Upper lobe of right lung (tissue), 1 donor: ENCODE measurements around the gene FAM180A. TPM values are rescaled to one million over a fixed set of nuclear protein-coding genes. Genes with fewer than 3 reads are reported as not detected.

ENCODE experiments used
- ATAC-seq: fragments of 200-7000 bp; cut with Tn5 transposase; one replicate; pipeline ENCODE4 v1.9.1; 2020; ENCODE audit warnings: mild to moderate bottlenecking, moderate library complexity
- DNase-seq: peaks from one replicate; pipeline ENCODE4 v3.0.0-alpha.2; 2020
- H3K27ac ChIP-seq: fragments of 200-600 bp; one replicate; pipeline ENCODE4 v1.8.0; 2022
- H3K27me3 ChIP-seq: fragments of 200-600 bp; one replicate; pipeline ENCODE4 v1.8.0; 2022; ENCODE audit warnings: mild to moderate bottlenecking
- H3K36me3 ChIP-seq: fragments of 200-600 bp; one replicate; pipeline ENCODE4 v1.8.0; 2022
- H3K4me1 ChIP-seq: fragments of 200-600 bp; one replicate; pipeline ENCODE4 v1.8.0; 2022
- H3K4me3 ChIP-seq: fragments of 200-600 bp; one replicate; pipeline ENCODE4 v1.8.0; 2022; ENCODE audit warnings: mild to moderate bottlenecking
- H3K9me3 ChIP-seq: fragments of 200-600 bp; one replicate; pipeline ENCODE4 v1.8.0; 2022
- intact Hi-C: fragments of 100-400 bp; cut with DNase I; formaldehyde crosslinking; loops from one replicate; pipeline ENCODE4 v1.11.0; 2022
- total RNA-seq: library from RNA; stranded (reverse); fragmentation: NEBNext Ultra II Directional; extraction: Animal tissue kit (Norgen Biotek cat#: 25700); gene quantifications from one replicate; pipeline ENCODE4 v1.2.1, GENCODE V29; 2021
- TF ChIP-seq, protein P1 (sequence below): fragments of 200-600 bp; IDR thresholded peaks from one replicate; pipeline ENCODE4 v1.8.0; 2022; ENCODE audit warnings: antibody characterized with exemption
- donor health status: DM: no; HTN: yes; CAD: no; lungs with severe emphysema.

Gene FAM180A
- total RNA-seq, 1 donor from 2014 or later, result 6.8 TPM

DNA sequence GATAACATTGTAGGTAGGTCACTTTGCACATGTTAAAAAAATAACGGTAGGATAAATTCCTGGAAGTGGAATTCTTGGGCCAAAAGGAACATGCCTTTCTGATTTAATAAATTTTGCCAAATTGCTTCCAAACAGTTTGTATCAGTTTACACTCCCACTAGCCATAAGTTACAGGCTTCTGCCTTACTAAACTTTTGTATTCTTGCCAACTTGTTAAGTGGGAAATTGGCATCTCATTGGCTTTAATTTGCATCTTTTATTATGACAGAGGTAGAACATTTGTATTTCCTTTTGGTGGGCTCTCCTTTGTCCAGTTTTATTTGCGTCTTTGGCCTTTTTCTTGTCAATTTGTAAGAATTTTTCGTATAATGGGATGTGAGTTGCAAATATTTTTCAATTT lies 38.3 kb upstream of the FAM180A start:
- ATAC-seq (no peak), DNase-seq (no peak)
- Histone ChIP-seq H3K9me3 (no peaks in the 10 kb centered on the region), H3K4me1 (peaks cover 4% of the 10 kb centered on the region), H3K27ac (no peak overlapping the region), H3K36me3 (no peaks in the 10 kb centered on the region), H3K4me3 (no peak overlapping the region), H3K27me3 (no peaks in the 10 kb centered on the region)
- intact Hi-C loops, result no loop called here
- TF ChIP-seq, protein P1, sequence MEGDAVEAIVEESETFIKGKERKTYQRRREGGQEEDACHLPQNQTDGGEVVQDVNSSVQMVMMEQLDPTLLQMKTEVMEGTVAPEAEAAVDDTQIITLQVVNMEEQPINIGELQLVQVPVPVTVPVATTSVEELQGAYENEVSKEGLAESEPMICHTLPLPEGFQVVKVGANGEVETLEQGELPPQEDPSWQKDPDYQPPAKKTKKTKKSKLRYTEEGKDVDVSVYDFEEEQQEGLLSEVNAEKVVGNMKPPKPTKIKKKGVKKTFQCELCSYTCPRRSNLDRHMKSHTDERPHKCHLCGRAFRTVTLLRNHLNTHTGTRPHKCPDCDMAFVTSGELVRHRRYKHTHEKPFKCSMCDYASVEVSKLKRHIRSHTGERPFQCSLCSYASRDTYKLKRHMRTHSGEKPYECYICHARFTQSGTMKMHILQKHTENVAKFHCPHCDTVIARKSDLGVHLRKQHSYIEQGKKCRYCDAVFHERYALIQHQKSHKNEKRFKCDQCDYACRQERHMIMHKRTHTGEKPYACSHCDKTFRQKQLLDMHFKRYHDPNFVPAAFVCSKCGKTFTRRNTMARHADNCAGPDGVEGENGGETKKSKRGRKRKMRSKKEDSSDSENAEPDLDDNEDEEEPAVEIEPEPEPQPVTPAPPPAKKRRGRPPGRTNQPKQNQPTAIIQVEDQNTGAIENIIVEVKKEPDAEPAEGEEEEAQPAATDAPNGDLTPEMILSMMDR, result no peak

DNA sequence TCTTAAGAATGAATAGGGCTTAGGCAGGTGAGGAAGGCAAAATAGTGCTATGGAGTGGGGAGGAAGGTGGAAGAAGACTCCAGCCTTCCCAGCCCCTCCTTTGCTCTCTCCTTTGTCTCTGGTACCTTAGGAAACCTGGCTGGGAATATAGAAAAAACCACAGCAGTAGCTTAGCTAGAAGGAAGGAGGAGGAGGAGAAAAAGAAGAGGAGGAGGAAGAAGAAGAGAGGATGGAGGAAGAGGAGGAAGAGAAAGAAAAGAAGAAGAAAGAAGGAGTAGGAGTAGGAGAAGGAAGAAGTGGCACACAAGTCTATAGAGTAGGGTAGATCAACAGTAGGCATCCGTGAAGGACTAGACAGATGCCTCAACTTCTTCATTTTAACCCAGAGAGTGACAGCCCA lies 36.5 kb upstream of the FAM180A start:
- no peaks in the 10 kb centered on the region for H3K27me3 ChIP-seq
- TF ChIP-seq, protein P1, result no peak
- DNase-seq (no peak), ATAC-seq (no peak)
- no peaks in the 10 kb centered on the region for H3K9me3 ChIP-seq
- no peak overlapping the region for H3K27ac ChIP-seq
- intact Hi-C loops, result no loop called here
- H3K36me3 ChIP-seq, result no peaks in the 10 kb centered on the region
- no peaks in the 10 kb centered on the region for H3K4me1 ChIP-seq
- no peak overlapping the region for H3K4me3 ChIP-seq

DNA sequence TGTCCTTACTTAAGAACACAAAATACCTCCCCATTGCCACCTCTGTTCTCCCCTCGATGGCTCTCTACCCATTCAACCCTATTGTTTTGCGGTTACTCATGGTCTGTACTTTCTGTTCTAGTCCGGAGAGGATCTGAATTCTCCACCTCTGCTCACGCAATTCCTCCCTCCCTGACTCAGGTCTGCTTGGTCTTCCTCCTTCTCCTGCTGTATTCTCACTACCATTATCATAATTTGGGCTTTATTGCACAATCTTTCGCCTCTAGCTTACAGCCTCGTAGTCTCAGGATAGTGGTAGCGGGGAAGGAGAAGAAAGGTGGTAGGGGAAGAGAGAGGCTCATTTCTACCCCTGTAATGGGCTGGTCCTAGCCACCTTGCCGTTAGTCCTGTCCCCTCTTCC lies 35.4 kb upstream of the FAM180A start:
- H3K27ac ChIP-seq, result no peak overlapping the region
- no peaks in the 10 kb centered on the region for H3K27me3 ChIP-seq
- H3K9me3 ChIP-seq, result no peaks in the 10 kb centered on the region
- DNase-seq, result no peak
- ATAC-seq, result no peak
- TF ChIP-seq, protein P1, result no peak
- H3K36me3 ChIP-seq, result no peaks in the 10 kb centered on the region
- H3K4me3 ChIP-seq, result no peak overlapping the region
- H3K4me1 ChIP-seq, result no peaks in the 10 kb centered on the region
- intact Hi-C loops, result no loop called here

DNA sequence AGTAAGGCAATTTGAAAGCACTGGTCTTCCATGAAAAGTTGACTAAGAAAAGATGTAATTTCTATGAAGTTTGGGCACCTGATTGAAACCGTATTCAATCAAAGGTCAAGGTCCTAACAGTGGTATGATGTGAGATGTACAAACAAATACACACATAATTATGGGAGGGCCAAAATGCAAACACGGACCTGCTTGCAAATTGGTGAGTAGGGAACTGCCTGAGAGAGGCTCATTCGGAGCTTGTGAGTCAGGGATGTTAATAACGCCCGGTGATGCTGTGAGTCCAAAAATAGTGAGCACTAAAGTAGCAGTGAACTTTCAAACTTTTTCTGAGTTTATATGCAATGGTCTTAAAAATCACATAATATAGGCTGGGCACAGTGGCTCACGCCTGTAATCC lies 34.2 kb upstream of the FAM180A start:
- Histone ChIP-seq H3K9me3 (no peaks in the 10 kb centered on the region), H3K36me3 (no peaks in the 10 kb centered on the region), H3K4me1 (no peaks in the 10 kb centered on the region), H3K27ac (no peak overlapping the region), H3K27me3 (no peaks in the 10 kb centered on the region), H3K4me3 (no peak overlapping the region)
- DNase-seq, result no peak
- ATAC-seq, result no peak
- intact Hi-C loops, result no loop called here
- TF ChIP-seq, protein P1, result no peak

DNA sequence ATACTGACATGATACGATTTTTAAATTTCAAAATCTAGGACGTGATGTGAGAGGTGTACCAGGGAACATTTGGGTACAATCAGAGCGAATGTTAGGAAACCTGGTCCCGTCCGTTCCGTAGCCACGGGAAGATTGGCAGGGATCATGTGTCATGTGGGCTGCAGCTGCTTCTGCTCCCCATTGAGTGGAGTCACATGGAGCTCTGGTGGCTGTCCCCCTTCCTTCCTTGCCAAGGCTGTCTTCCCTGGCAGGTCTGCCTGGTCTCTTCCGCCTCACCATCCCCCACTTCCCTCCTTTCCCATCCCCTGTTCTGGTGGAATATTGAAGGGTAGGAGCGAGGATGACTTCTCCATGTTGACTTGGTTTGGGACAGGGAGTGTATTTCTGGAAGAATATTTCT lies 33.8 kb upstream of the FAM180A start:
- Histone ChIP-seq H3K4me1 (no peaks in the 10 kb centered on the region), H3K4me3 (no peak overlapping the region), H3K27me3 (no peaks in the 10 kb centered on the region), H3K27ac (no peak overlapping the region), H3K36me3 (no peaks in the 10 kb centered on the region), H3K9me3 (no peaks in the 10 kb centered on the region)
- intact Hi-C loops, result no loop called here
- DNase-seq, result no peak
- no peak for ATAC-seq
- TF ChIP-seq, protein P1, result no peak
